BJ (cell line): ENCODE results near the gene BUB3. TPM values are rescaled to one million over a fixed set of nuclear protein-coding genes. Genes with fewer than 3 reads are reported as not detected.

Experiments used
- CTCF ChIA-PET: fragments of 350-600 bp; formaldehyde crosslinking; extraction: SDS; loops from one replicate; lab custom pipeline; 2021; ENCODE audit warnings: antibody characterized with exemption, inconsistent platforms; lab: Yijun Ruan, JAX
- POLR2A ChIA-PET: fragments of 300-600 bp; sonication (Branson Sonifier 250); formaldehyde crosslinking; extraction: SDS; loops from one replicate; lab custom pipeline; 2021; ENCODE audit warnings: antibody characterized with exemption; lab: Charles Lee
- DNase-seq: peaks from one replicate; pipeline ENCODE4 v3.0.0-alpha.2; 2011; ENCODE audit warnings: low read depth
- H3K27me3 ChIP-seq: 2 replicates; pipeline ENCODE4 v1.6.0; 2011; ENCODE audit warnings: low read length; ENCODE audit not compliant: control insufficient read depth, insufficient read depth
- H3K36me3 ChIP-seq: 2 replicates; pipeline ENCODE4 v1.5.1; 2011; ENCODE audit warnings: low read length; ENCODE audit not compliant: control insufficient read depth, insufficient read depth
- H3K4me3 ChIP-seq: 2 replicates; pipeline ENCODE4 v1.5.1; 2011; ENCODE audit warnings: low read depth, mild to moderate bottlenecking, control low read depth, low read length
- polyA plus RNA-seq: library from polyadenylated mRNA; depleted of rRNA; stranded (reverse); fragments of >200 nt; gene quantifications from 2 replicates; pipeline ENCODE4 v1.2.3, GENCODE V29; 2011; rRNA removed
- TF ChIP-seq, protein P1 (sequence below): IDR thresholded peaks from 2 replicates; pipeline ENCODE4 v1.5.1; 2011; ENCODE audit warnings: low read depth, mild to moderate bottlenecking, control low read depth, inconsistent platforms, low read length, moderate library complexity; ENCODE audit not compliant: insufficient read depth

BUB3 gene
- polyA plus RNA-seq, 1 experiment, result 193 TPM

DNA sequence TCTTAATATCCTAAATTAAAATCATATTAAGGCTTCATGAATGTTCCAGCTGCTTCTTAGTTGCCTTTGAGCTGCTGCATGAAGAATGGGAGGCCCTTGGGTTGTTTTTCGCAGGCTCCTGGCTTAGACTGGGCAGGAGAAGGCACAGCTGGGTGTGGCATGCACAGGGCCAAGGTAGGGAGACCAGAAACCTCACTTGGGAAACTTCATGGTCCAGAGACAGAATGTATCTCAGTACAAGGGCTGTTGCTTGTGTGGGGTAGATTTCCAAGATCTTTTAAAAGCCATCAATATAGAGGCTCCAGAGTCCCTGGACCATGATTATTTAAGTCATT is 49.9 kb downstream of the BUB3 start:
- ChIA-PET CTCF (no interaction called here), POLR2A (no interaction called here)
- no peak for DNase-seq
- H3K36me3 ChIP-seq, result no peaks in the 10 kb centered on the region
- H3K27me3 ChIP-seq, result no peaks in the 10 kb centered on the region
- TF ChIP-seq, protein P1, sequence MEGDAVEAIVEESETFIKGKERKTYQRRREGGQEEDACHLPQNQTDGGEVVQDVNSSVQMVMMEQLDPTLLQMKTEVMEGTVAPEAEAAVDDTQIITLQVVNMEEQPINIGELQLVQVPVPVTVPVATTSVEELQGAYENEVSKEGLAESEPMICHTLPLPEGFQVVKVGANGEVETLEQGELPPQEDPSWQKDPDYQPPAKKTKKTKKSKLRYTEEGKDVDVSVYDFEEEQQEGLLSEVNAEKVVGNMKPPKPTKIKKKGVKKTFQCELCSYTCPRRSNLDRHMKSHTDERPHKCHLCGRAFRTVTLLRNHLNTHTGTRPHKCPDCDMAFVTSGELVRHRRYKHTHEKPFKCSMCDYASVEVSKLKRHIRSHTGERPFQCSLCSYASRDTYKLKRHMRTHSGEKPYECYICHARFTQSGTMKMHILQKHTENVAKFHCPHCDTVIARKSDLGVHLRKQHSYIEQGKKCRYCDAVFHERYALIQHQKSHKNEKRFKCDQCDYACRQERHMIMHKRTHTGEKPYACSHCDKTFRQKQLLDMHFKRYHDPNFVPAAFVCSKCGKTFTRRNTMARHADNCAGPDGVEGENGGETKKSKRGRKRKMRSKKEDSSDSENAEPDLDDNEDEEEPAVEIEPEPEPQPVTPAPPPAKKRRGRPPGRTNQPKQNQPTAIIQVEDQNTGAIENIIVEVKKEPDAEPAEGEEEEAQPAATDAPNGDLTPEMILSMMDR, result no peak
- H3K4me3 ChIP-seq, result no peak overlapping the region

DNA sequence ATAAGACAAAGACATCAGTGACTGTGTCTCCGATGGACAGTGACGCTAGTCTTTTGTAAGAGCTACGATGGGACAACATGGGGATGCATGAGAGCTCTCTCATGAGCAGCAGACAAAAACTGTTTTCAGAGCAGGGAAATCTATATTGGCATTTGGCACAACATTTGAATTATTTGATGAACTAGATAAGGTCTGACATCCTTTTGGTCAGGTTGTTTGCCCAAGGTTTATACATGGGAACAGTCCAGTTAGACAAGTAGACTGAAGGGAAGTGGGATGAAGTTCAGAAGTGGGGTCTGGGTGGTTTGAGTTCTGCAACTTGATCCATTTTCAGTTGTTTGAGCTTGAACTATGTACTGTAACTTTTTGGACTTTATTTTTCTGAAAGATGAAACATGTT is 50.8 kb downstream of the BUB3 start:
- ChIA-PET CTCF (no interaction called here), POLR2A (no interaction called here)
- TF ChIP-seq, protein P1, result no peak
- Histone ChIP-seq H3K27me3 (no peaks in the 10 kb centered on the region), H3K36me3 (no peaks in the 10 kb centered on the region), H3K4me3 (no peak overlapping the region)
- DNase-seq, result no peak

DNA sequence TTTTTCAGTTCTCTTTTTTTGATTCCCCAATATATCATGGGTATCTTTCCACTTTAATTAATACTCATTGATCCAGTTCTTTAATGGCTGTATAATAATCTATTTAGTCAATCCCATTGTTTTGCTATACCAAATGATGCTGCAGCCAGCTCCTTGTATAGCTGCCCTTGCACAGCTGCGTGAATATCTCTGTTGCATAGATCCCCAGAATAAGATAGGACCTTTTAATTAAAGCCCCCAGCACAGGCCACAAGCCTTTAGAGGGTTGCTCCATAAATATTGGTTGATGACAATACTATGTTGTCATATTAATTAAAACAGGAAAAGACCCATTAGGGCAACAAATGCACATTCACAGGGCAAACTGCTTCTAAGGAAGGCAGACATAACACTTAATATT is 57.9 kb downstream of the BUB3 start:
- Histone ChIP-seq H3K36me3 (no peaks in the 10 kb centered on the region), H3K27me3 (no peaks in the 10 kb centered on the region), H3K4me3 (no peak overlapping the region)
- POLR2A ChIA-PET, result no interaction called here
- no peak for DNase-seq
- CTCF ChIA-PET, result interaction anchor here (1.1 kb wide), 1 partner anchor 10 kb away, joined by 3 read pairs; no protein-coding TSS in a partner anchor
- TF ChIP-seq, protein P1, result no peak

- CTCF ChIA-PET, result interaction anchor here (0.7 to 1.1 kb wide), 2 partner anchors 11 to 268 kb away, joined by 3 read pairs; no protein-coding TSS in a partner anchor
- H3K27me3 ChIP-seq, result no peaks in the 10 kb centered on the region
- no peak for DNase-seq
- POLR2A ChIA-PET, result no interaction called here
- H3K4me3 ChIP-seq, result no peak overlapping the region
- TF ChIP-seq, protein P1, result no peak
- no peaks in the 10 kb centered on the region for H3K36me3 ChIP-seq
These were observed 58.4 kb downstream of the BUB3 start for GRCh38 chr10:123212640-123213039.

GRCh38 chr10:123213192-123213591 is 59.0 kb downstream of the BUB3 start:
- CTCF ChIA-PET, result interaction anchor here (0.5 to 1.1 kb wide), 3 partner anchors 11 to 268 kb away, joined by 3 read pairs; no protein-coding TSS in a partner anchor
- no peak for DNase-seq
- Histone ChIP-seq H3K4me3 (no peak overlapping the region), H3K36me3 (no peaks in the 10 kb centered on the region), H3K27me3 (no peaks in the 10 kb centered on the region)
- POLR2A ChIA-PET, result no interaction called here
- TF ChIP-seq, protein P1, result no peak

Other genes with a start within 250 kb of the BUB3 start
- not detected in 2 replicates for gene FAM24A, start 243.8 kb upstream of the BUB3 start, polyA plus RNA-seq
- 2.0 and 4.4 TPM in 2 replicates for gene C10orf88, start 200.2 kb upstream of the BUB3 start, polyA plus RNA-seq
- 3.0 and 5.5 TPM in 2 replicates for gene PSTK, start 174.0 kb upstream of the BUB3 start, polyA plus RNA-seq
- gene IKZF5, start 145.6 kb upstream of the BUB3 start, polyA plus RNA-seq, result 4.9 and 6.6 TPM in 2 replicates
- 5.2 and 9.3 TPM in 2 replicates for gene ACADSB, start 145.4 kb upstream of the BUB3 start, polyA plus RNA-seq
- gene HMX3, start 18.4 kb upstream of the BUB3 start, polyA plus RNA-seq, result not detected in 2 replicates
- gene HMX2, start 6.3 kb upstream of the BUB3 start, polyA plus RNA-seq, result not detected in 2 replicates